AG09319 (cell line): Measurements from ENCODE around the gene MMP19.
"Not testable (repeated sequence)": the region's sequence is repeated elsewhere in the genome, so short reads cannot be mapped to it uniquely, and the experiment has no call there.

Experiments used
- DNase-seq: peaks from one replicate; pipeline ENCODE4 v3.0.0-alpha.2; 2010; ENCODE audit warnings: low read depth; ENCODE audit errors: extremely low read depth
- CTCF ChIP-seq: IDR thresholded peaks from 2 replicates; pipeline ENCODE4 v1.5.1; 2011; ENCODE audit warnings: low read depth, mild to moderate bottlenecking, inconsistent platforms, low read length, moderate library complexity

The MMP19 gene, protein sequence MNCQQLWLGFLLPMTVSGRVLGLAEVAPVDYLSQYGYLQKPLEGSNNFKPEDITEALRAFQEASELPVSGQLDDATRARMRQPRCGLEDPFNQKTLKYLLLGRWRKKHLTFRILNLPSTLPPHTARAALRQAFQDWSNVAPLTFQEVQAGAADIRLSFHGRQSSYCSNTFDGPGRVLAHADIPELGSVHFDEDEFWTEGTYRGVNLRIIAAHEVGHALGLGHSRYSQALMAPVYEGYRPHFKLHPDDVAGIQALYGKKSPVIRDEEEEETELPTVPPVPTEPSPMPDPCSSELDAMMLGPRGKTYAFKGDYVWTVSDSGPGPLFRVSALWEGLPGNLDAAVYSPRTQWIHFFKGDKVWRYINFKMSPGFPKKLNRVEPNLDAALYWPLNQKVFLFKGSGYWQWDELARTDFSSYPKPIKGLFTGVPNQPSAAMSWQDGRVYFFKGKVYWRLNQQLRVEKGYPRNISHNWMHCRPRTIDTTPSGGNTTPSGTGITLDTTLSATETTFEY

DNA sequence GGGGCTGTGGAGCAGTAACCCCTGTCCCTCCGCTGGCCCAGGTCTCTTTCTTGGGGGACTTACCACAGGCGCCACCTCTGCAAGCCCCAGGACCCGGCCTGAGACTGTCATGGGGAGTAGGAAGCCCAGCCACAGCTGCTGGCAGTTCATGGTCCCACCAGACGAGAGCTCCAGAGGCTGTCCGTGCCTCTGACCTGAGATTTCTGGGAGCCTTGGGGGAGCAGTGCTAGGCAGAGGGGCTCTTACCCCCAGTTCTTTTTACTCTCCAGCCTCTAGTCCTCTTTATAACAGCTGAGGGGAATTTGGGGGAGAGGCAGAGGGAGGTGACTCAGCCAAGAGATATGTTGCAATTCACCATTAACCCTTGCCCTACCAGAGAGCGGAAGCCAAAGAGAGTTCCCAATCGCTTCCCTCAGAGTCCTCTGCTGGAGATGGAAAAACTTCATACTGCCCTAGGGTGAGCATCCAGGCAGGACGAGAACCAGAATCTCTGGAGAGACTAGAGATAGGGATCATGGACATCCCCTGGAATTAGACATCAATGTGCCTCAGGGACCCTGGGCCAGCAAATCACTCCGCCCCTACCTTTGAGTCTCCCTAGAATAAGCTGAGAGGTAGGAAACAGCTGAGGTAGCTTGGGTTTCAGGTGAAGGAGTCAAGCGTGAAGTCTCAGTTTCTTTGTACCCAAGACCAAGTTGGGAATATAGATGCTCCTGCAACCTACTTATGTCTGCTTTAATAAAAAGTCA, at the start of gene MMP19:
Gene MMP19, minus strand, starts transcription at position 256 of the 749 bp plus-strand sequence. Its CDS starts 106 bp downstream, at position 150.
- TF ChIP-seq CTCF = peak; percentile 6; the same call in 1 of the 2 replicates
- DNase-seq = peak; percentile 46

DNA sequence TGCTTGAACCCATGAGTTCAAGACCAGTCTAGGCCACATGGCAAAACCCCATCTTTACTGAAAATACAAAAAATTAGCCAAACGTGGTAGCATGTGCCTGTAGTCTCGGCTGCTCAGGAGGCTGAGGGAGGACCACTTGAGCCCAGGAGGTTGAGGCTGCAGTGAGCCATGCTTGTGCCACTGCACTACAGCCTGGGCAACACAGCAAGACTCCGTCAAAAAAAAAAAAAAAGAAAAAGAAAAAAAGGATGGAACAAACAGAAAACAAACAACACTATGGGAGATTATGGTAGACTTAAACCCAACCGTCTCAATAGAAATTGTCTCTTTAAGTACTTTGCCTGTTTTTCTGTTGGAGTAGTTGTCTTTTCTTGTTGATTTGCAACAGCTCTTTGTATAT, 48.6 kb upstream of the MMP19 start:
- no peak for DNase-seq
- TF ChIP-seq CTCF = no peak

DNA sequence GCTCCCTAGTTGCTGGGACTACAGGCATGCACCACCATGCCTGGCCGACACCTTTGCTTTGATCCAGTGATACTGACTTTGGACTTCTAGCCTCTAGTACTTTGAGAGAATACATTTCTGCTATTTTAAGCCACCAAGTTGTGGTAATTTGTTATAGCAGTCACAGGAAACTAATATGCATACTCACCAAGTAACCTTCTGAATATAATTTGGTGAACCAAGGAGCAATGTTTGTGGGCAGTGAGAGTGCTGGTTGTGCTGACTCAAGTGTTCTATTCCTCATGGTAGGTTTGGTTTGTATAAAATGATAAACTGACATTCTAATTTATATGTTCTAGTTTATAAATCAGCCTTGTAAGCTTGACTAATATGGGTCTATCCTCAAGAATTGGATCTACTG, 42.4 kb upstream of the MMP19 start:
- DNase-seq = no peak
- TF ChIP-seq CTCF = no peak

- TF ChIP-seq CTCF = no peak
- DNase-seq = no peak
Measured at GRCh38 chr12:55877824-55878223, 35.1 kb upstream of the MMP19 start.

- DNase-seq = no peak
- no peak for TF ChIP-seq CTCF
Measured at GRCh38 chr12:55875704-55876467, 33.1 kb upstream of the MMP19 start.

DNA sequence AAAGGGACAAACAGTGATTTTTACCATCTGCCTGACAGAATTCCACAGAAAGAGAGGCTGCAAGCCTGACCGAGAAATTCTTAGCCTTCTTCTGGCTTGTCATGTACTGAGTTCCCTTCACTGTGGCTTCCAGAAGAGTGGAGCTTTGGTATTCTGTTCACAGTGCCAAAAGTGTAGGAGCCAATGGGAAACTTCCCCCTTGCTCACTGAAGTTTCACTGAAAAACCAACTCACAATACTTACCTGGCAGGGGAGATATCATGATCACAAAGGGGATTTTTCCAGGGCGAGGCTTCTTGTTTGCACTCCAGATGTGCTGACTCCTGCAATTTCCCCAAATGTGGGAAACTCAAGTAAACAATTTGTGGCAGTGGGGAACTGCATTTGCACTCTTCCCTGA, 31.7 kb upstream of the MMP19 start:
- TF ChIP-seq CTCF = no peak
- no peak for DNase-seq

GRCh38 chr12:55866454-55867004, 23.8 kb upstream of the MMP19 start:
- DNase-seq = not testable (repeated sequence)
